GM10847 (cell line): Measurements from ENCODE around the gene USP21.

ENCODE experiments used
- POLR2A ChIP-seq: IDR thresholded peaks from 2 replicates; pipeline ENCODE4 v1.6.1; 2011; ENCODE audit not compliant: insufficient read length; ENCODE audit errors: extremely low read depth

Gene USP21

DNA sequence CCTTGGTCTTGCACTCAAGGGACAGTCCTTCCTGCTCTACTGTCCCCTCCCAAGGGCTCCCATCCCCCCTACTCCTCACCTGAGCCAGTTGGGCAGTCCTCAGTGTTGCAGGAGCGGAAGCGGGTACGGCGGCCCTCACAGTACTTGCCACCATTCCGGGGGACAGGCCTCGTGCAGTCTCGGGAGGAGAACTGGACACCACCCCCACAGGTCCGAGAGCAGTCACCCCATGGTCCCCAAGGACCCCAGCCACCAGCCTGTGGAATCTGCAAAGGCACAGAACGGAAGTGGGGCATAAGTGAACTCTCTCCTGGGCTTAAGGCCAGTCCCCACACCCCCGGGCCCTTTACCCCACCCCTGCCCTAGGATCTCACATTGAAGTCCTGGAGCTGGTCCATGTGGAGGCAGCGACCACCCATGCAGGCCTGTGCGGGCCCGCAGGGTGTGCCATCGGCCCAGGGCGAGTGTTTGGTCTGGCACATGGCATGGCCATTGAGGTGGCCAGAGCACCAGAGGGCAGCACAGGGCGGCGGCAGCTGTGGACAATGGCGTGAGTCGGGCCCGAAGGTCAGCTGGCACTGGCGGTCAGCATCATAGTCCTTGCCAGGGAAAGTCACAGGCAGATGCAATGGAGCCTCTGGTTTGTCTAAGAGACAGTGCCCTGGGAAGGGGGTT, 34.4 kb downstream of the USP21 start:
- no peak for TF ChIP-seq POLR2A

DNA sequence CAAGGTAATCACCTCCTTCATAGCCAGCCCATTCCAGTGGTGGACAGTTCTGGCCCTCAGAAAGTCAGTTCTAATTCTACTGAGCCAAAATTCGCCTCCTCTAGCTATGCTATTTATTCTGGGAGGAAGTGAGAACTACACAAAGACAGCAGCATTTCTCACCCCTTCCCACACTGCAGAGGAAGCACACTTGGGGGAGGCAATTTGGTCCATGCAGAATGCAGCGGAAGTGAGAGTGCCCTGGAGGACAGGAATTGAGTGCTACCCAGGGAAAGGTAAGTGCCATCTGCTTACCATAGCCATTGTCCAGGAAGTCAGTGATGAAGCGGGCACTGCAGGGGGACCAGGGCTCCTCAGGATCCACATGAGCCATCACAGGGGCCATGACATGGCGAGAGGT, 35.9 kb downstream of the USP21 start:
- no peak for TF ChIP-seq POLR2A

DNA sequence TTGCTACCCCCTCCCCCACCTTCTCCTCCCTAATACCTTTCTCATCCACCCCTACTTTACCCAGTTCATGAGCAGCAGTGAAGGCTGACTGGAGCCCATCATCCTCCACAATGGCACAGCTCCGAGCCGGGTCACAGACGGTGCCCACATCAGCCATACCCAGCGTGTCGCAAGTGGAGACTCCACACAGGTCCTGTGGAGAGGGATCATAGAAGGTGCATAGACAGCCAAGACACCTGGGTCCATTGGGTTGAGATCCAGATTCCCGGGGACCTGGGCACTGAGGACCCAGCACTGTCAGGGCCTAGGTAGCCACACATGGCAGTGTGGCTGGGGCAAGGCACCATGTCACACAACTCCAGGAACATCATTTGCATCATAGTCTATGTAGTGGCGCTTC, 36.8 kb downstream of the USP21 start:
- TF ChIP-seq POLR2A = no peak

DNA sequence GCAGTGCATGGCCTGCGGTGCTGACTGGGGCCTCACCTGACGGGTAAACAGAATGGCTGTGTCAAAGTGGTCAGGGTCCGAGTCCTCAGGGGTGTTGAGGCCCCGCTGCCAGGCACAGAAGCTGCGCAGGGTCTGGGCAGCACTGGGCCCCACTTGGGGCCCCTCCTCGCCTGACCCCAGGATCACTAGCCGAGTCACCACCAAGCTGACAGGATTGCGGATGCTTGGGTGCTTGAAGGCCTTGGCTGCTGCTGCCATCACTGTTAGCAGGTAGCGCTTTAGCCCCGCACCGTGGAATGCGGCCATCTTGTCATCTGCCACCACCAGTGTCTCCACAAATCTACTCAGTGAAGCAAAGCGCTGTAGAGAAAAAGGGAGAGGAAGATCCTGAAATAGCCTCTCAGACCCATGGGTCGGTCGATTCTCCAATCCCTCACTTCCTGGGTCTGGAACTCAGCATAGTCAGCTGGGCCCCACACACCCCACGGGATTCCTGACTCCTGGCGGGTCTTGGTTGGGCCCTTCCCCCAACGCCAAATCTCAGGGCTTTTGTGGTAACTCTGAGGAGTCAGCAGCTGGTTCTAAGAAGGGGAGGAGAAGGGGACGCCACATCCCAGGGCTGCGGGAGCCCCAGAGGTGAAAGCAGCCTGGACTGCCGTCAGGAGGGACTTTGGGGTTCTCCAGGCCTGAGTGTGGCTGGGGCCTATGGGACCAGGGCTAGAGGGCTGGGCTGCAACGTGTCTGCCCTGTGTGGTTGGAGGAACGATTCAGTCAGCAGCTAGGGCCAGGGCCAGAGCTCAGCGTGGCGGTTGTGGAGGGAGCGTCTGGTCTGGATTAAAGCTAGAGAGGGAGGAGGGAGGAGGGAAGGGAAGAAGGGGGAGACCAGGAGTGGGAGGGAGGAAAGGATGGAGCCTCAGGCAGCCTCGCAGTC, 37.5 kb downstream of the USP21 start:
- no peak for TF ChIP-seq POLR2A

DNA sequence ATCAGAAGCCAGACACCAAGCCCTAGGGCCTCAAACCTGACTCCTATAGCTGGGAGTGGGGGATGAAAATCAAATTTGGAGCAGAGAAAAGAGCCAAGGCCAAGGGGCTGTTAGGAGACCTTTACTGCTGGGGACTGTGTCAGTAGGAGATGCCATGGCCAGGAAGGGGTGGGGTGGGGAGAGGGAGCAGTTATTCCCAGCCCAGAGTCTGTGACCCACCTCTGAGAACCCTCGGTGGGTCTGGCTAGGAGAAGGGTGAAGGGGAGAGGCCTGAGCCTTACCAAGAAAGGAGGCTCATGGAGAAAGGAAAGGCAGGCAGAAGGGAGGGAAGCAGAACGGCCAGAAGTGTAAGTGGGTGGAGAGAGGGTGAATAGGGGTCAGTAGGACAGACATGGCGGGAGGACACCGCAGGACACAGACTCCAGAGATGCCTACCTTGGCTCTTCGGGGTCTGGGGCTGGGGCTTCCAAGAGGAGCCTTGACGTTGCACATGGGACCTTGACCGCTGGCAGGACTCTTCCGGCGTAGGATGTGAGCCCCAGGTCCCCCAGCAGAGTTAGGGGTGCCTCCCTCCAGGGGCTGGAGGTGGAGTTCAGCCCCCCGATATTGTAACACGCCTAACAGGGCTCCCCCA, 38.4 kb downstream of the USP21 start:
- no peak for TF ChIP-seq POLR2A

DNA sequence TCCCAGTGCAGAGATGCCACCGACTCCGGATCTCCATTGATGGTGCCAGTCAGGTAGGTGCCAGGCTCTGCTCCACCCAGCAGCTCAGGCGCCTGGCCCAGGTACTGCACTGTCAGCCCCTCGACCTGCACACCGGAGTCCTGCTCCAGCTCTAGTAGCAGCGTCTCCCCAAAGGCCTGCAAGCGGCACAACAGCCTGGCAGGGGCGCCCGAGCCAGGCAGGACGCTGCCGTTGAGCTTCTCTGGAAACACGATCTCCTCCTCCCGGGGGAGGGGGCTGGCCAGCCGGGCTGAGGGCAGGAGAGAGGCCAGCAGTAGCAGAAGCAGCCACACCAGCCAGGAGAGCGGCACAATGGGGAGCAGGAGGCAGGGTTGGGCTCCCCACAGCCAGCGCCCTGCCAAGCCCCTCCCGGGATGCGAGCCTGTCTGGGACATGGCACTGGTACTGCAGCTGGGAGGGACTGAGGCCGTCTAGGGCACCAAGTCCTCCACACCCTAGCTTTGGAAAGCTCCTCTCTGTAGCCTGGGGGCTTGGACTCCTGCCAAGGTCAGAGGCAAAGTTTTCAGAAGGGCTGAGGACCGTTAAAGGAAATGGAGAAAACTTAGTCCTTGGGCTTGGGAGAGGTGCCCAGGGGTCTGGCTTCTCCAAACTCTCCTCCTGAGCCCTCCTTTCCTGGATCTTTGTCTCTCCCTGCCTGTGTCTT, 39.0 kb downstream of the USP21 start:
- TF ChIP-seq POLR2A = no peak

DNA sequence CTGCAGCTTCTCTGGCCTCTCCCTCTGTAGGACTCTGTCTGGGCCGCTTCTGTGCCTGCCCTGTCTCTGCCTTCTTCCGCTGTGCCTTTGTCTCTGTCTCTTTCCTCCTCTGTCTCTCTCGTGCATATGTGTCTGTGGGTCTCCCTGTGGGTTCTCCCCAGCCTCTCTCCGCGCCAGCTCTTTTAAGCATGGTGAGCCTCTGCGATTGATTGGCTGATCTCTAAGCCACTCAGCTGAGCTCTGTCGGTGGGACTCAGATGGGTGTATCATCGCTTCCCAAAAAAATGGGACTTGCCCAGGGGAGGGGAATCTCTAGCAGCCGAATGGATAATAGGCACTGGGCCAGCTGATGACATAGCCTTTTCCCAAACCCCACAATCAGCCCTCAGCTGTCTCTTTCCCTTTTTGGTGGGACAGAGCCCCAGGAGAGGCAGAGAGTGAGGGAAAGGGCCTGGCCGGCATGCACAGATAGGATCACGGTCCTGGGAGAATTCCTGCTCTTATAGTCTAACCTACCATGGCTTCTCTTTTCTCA, 39.7 kb downstream of the USP21 start, which contains the start of gene ADAMTS4:
Gene ADAMTS4 (minus strand): TSS at position 158 of the 535 bp plus-strand sequence. CDS start 427 bp downstream, outside the sequence.
- no peak for TF ChIP-seq POLR2A

DNA sequence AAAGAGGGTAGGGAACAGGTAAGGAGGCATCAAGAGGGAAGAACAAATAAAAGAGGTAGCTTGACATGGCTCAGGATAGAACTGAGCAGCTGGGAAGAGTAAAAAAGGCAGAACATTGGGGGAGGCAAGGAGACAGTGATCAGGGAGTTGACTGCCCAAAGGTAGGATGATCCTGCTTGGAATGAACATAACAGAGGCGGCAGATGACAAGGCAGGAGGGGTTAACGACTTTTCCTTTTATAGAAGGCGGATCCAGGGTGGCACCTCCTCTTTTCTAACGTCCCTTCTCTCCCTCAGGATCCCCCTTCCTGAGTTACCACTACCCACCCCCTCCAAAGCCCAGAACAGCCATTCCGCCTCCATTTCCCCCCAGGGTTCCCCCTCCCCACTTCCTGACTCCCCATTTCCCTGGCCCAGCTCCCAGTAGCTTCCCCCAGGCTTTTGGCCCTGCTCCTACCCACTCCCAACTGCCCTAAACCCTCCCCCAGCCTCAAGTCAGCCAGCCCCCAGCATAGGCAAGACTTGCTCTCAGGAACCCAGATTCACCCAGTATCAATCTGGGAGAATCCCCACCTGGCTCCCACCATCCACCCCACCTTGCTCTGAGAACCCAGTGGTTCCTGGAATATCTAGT, 40.3 kb downstream of the USP21 start:
- no peak for TF ChIP-seq POLR2A

DNA sequence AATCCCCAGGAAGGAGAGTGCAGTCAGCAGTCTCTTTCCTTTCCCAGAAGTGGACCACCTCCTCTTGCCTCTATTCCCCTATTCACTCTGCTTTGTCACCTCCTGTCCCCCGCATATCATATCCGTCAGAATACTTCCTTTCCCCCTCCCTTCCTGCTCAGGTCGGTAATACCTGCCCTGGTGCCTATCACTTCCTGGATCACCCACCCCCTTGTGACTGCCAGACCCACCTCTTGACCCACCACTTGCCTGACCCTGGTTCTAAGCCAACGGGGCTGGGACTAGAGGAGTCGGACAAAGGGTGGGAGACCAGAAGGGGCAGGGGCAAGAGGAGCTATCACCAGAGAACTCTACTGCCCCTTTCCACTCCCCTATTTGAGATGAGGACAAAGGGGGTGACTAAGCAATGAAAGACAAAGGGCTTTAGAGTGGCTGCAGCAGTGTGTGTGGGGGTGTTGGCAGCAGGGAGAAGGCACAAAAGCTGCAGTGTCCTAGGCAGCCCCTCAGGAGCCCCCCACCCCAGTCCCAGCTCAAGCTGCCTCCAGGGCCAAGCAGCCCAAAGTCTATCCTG, 41.2 kb downstream of the USP21 start:
- no peak for TF ChIP-seq POLR2A

DNA sequence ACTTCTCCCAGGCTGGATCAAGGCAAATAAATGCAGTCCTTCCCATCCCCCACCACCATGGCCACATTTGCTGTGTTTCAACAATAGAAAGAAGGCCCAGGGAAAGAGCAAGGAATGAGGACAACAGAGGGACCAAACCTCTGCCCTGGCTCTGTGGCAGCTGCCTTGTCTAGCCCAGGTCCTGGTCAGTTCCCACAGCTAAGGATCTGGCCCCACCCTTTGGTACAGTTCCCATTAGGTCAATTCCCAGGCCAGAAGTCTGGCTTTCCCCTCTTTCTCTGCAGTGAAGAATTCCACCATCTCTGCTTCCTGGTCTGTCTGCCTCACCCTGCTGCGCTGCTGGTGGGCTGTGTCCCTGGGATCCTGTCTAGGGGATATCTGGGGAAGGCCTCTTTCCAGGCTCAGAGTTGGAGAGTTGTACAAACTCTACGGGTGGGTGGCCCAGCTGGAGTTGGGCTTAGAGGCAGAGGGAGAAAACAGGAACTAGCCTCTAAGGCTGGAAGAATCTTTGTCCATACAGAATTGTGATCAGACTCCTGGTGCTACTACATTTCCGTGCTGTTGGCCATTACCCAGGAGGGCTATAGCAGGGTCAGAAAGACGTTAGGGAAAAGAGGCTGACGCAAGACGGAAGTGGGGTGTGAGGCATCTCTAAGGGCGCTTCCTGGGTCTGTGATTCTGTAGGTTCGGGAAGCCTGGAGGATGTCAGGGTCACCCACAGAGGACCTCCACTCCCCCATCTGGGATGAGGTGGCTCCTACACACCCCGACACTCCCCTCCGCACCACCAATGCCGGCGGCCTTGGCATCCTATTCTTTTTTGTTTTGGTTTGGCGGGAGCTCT, 41.9 kb downstream of the USP21 start:
- no peak for TF ChIP-seq POLR2A

DNA sequence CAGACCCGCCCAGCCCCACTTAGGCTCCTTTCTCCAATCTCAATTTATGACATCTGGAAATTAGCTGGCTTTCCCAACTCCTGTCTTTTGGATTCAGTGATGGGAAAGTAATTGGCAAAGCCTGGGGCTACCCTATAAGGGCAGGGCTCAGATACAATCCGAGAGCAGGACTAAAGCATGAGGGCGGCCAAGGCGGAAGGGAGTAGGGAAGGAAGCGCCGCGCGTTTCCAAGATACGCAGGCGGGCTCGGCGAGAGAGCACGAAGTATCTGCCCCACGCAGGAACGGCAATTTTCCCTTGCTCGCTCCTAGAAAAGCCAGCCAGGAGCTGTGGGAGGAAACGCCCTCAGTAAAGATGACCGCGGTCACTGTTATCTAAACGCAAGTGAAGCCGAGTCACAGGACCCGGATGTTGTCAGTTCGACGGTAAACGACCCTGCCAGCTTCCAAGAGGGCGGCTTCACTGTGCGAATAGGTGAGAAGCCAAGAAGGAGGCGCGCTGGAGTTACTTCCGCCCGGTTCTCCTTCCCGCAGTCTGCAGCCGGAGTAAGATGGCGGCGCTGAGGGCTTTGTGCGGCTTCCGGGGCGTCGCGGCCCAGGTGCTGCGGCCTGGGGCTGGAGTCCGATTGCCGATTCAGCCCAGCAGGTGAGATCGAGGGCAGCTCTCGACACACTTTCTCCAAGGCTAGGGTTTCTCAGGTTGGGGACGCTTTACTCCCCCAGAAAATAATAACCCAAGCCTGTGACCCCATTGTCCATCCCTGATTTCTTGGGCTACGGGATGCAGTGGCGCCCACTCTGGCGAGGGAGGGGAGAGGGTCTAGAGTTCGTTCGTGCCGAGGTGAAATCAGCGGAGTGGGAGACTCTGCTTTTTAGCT, 42.8 kb downstream of the USP21 start, which contains the start of gene NDUFS2:
Gene NDUFS2 (plus strand): TSS at position 532 of the 877 bp plus-strand sequence. CDS start 19 bp downstream, at position 551.
- peak; percentile 83 for TF ChIP-seq POLR2A

DNA sequence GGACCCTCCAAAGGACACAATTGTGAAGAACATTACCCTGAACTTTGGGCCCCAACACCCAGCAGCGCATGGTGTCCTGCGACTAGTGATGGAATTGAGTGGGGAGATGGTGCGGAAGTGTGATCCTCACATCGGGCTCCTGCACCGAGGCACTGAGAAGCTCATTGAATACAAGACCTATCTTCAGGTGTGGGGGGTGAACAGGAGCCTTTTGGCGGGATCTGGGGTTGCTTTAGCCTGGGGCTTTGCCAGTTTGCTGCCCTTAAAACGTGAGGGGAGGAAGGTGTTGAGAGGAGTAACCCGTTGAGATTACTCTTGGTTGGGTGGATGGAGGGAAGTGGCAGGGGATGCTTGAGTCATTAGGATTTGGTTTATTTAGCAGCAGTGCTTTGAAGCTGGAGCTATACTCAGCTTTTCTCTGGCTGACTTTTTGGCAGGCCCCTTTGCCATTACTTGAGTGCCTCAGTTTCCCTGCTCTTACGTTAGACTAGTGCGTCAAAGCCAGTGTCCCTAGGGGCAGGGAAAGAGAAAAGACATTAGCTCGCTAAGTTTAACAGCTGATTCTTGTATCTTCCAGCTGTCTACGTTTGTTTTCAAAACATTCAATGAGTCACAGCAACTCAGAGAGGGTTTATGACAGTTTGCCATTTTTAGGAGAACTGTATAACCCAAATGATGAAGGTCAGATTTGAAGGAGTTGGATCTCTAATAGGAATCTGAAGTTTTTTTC, 47.3 kb downstream of the USP21 start:
- no peak for TF ChIP-seq POLR2A

DNA sequence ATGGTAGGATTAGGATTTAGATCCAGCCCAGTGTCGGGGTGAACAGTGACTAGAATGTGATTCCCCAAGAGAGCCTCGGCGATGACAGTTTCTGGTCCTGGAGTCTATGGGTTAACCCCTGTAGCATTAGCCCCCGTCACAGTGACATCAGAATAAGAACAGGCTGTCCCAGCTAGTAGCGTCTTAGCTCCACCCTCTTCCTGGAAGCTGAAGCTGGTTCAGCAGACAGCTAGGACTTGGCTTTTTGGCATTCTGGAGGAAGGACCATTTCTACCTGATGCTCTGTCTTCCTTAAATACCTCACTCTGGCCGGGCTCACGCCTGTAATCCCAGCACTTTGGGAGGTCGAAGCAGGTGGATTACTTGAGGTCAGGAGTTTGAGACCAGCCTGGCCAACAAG, 47.9 kb downstream of the USP21 start:
- no peak for TF ChIP-seq POLR2A
